Karpas-422 (cell line): ENCODE results near the gene AK8. TPM values are rescaled to one million over a fixed set of nuclear protein-coding genes. Genes with fewer than 3 reads are reported as not detected.
"Not testable (repeated sequence)": the region's sequence is repeated elsewhere in the genome, so short reads cannot be mapped to it uniquely, and the experiment has no call there.

Experiments
- DNase-seq: peaks from one replicate; pipeline ENCODE4 v3.0.0-alpha.2; 2015
- H2AFZ ChIP-seq: fragments of 200-600 bp; sonication (generic); 2 replicates; pipeline ENCODE4 v1.6.1; 2014; ENCODE audit warnings: antibody characterized with exemption, low read length, mixed read lengths
- H3K27ac ChIP-seq: fragments of 200-600 bp; sonication (generic); 2 replicates; pipeline ENCODE4 v1.5.1; 2014; ENCODE audit warnings: mild to moderate bottlenecking, low read length, moderate library complexity
- H3K27me3 ChIP-seq: fragments of 200-600 bp; sonication (generic); 2 replicates; pipeline ENCODE4 v1.6.1; 2014; ENCODE audit warnings: low read length, mixed read lengths
- H3K36me3 ChIP-seq: fragments of 200-600 bp; sonication (generic); 2 replicates; pipeline ENCODE4 v1.6.1; 2014; ENCODE audit warnings: low read length, mixed read lengths; ENCODE audit not compliant: insufficient read depth
- H3K4me1 ChIP-seq: fragments of 200-600 bp; sonication (generic); 2 replicates; pipeline ENCODE4 v1.6.1; 2014; ENCODE audit warnings: mild to moderate bottlenecking, low read length, mixed read lengths
- H3K4me2 ChIP-seq: fragments of 200-600 bp; sonication (generic); 2 replicates; pipeline ENCODE4 v1.6.1; 2014; ENCODE audit warnings: low read length, low read depth, mild to moderate bottlenecking; ENCODE audit not compliant: poor library complexity, severe bottlenecking
- H3K4me3 ChIP-seq: fragments of 200-600 bp; sonication (generic); 2 replicates; pipeline ENCODE4 v1.5.1; 2014; ENCODE audit warnings: mild to moderate bottlenecking, antibody characterized with exemption, low read length, mixed read lengths
- H3K79me2 ChIP-seq: fragments of 200-600 bp; sonication (generic); 2 replicates; pipeline ENCODE4 v1.6.1; 2014; ENCODE audit warnings: mild to moderate bottlenecking, low read length, mixed read lengths
- H3K9ac ChIP-seq: fragments of 200-600 bp; sonication (generic); 2 replicates; pipeline ENCODE4 v1.6.0; 2014; ENCODE audit warnings: low read length
- H3K9me2 ChIP-seq: fragments of 200-600 bp; sonication (generic), shearing (Covaris generic); replicated peaks from 2 replicates; pipeline ENCODE4 v1.6.0; 2014; ENCODE audit warnings: mild to moderate bottlenecking, low read length, moderate library complexity; ENCODE audit not compliant: insufficient read depth
- H3K9me3 ChIP-seq: fragments of 300-700, 200-600 bp; sonication (generic); 2 replicates; pipeline ENCODE4 v1.6.1; 2014; ENCODE audit warnings: low read length, mixed read lengths
- H4K20me1 ChIP-seq: fragments of 200-600 bp; sonication (generic); 2 replicates; pipeline ENCODE4 v1.6.1; 2014; ENCODE audit warnings: mild to moderate bottlenecking, antibody characterized with exemption, low read length, low read depth; ENCODE audit not compliant: insufficient read depth
- total RNA-seq: library from RNA; depleted of rRNA; stranded (reverse); fragments of >200 nt; shearing (Covaris generic); gene quantifications from 2 replicates; pipeline ENCODE4 v1.2.3, GENCODE V29; 2014; ENCODE audit warnings: low replicate concordance

AK8 gene
- total RNA-seq, 1 experiment from 2014 or later = not detected

- Histone ChIP-seq H4K20me1 (0 out of 2 replicates have a peak, but pooled peaks cover 3% of the 10 kb centered on the region), H3K9me3 (no peaks in the 10 kb centered on the region), H3K4me2 (no peak overlapping the region), H3K9ac (no peak overlapping the region), H3K27ac (no peak overlapping the region), H3K27me3 (no peaks in the 10 kb centered on the region), H3K36me3 (no peaks in the 10 kb centered on the region), H3K79me2 (no peaks in the 10 kb centered on the region), H3K4me1 (no peaks in the 10 kb centered on the region), H3K4me3 (no peak overlapping the region), H3K9me2 (no peaks in the 10 kb centered on the region), H2AFZ (no peak overlapping the region)
- no peak for DNase-seq
These were observed 156.4 kb downstream of the AK8 start for GRCh38 chr9:132721661-132722060.

GRCh38 chr9:132718381-132718928 is 159.6 kb downstream of the AK8 start:
- not testable (repeated sequence) for H4K20me1 ChIP-seq, H3K9me3 ChIP-seq, H3K9me2 ChIP-seq, H3K4me2 ChIP-seq, DNase-seq, H3K79me2 ChIP-seq, H2AFZ ChIP-seq, H3K4me1 ChIP-seq, H3K27me3 ChIP-seq, H3K27ac ChIP-seq, H3K36me3 ChIP-seq, H3K9ac ChIP-seq, H3K4me3 ChIP-seq

- Histone ChIP-seq H4K20me1 (no peaks in the 10 kb centered on the region), H3K27me3 (no peaks in the 10 kb centered on the region), H3K27ac (no peak overlapping the region)
These were observed 160.6 kb downstream of the AK8 start for GRCh38 chr9:132717326-132717945.

GRCh38 chr9:132716007-132716406 is 162.1 kb downstream of the AK8 start:
- Histone ChIP-seq H3K79me2 (no peaks in the 10 kb centered on the region), H3K4me2 (no peak overlapping the region), H3K4me1 (no peaks in the 10 kb centered on the region), H3K36me3 (no peaks in the 10 kb centered on the region), H2AFZ (no peak overlapping the region), H3K9me3 (no peaks in the 10 kb centered on the region), H3K4me3 (no peak overlapping the region), H3K9me2 (no peaks in the 10 kb centered on the region), H3K9ac (no peak overlapping the region), H3K27me3 (no peaks in the 10 kb centered on the region), H4K20me1 (no peaks in the 10 kb centered on the region), H3K27ac (no peak overlapping the region)
- no peak for DNase-seq

More at GRCh38 chr9:132717326-132717945, 160.6 kb downstream of the AK8 start:
- Histone ChIP-seq H2AFZ (no peak overlapping the region), H3K79me2 (no peaks in the 10 kb centered on the region), H3K4me2 (no peak overlapping the region), H3K4me3 (no peak overlapping the region), H3K4me1 (no peaks in the 10 kb centered on the region), H3K9me2 (no peaks in the 10 kb centered on the region), H3K36me3 (no peaks in the 10 kb centered on the region), H3K9ac (no peak overlapping the region), H3K9me3 (no peaks in the 10 kb centered on the region)
- DNase-seq = no peak

- H3K36me3 ChIP-seq = no peaks in the 10 kb centered on the region
- no peak overlapping the region for H3K4me3 ChIP-seq
- H3K9ac ChIP-seq = no peak overlapping the region
- no peaks in the 10 kb centered on the region for H3K27me3 ChIP-seq
- no peak overlapping the region for H2AFZ ChIP-seq
- H3K79me2 ChIP-seq = no peaks in the 10 kb centered on the region
- no peaks in the 10 kb centered on the region for H3K9me2 ChIP-seq
- H3K4me2 ChIP-seq = no peak overlapping the region
- DNase-seq = no peak
- H3K4me1 ChIP-seq = no peaks in the 10 kb centered on the region
- H4K20me1 ChIP-seq = no peaks in the 10 kb centered on the region
- no peaks in the 10 kb centered on the region for H3K9me3 ChIP-seq
- H3K27ac ChIP-seq = no peak overlapping the region
These were observed 165.3 kb downstream of the AK8 start for GRCh38 chr9:132712753-132713152.

- H3K4me3 ChIP-seq = no peak overlapping the region
- no peaks in the 10 kb centered on the region for H3K4me1 ChIP-seq
- no peak for DNase-seq
- H3K9ac ChIP-seq = no peak overlapping the region
- no peaks in the 10 kb centered on the region for H3K9me2 ChIP-seq
- H3K36me3 ChIP-seq = no peaks in the 10 kb centered on the region
- no peaks in the 10 kb centered on the region for H3K9me3 ChIP-seq
- no peak overlapping the region for H2AFZ ChIP-seq
- H3K27me3 ChIP-seq = no peaks in the 10 kb centered on the region
- H3K27ac ChIP-seq = no peak overlapping the region
- no peaks in the 10 kb centered on the region for H4K20me1 ChIP-seq
- no peak overlapping the region for H3K4me2 ChIP-seq
- H3K79me2 ChIP-seq = no peaks in the 10 kb centered on the region
These were observed 166.2 kb downstream of the AK8 start for GRCh38 chr9:132711846-132712245.

- not testable (repeated sequence) for H3K9me3 ChIP-seq, H3K4me1 ChIP-seq, H3K9ac ChIP-seq, H3K4me2 ChIP-seq, H3K4me3 ChIP-seq, H3K36me3 ChIP-seq, H2AFZ ChIP-seq, H3K27me3 ChIP-seq, H3K79me2 ChIP-seq, H3K9me2 ChIP-seq, DNase-seq, H3K27ac ChIP-seq, H4K20me1 ChIP-seq
These were observed 166.9 kb downstream of the AK8 start for GRCh38 chr9:132711152-132711551.

GRCh38 chr9:132710333-132710732 is 167.8 kb downstream of the AK8 start:
- no peak overlapping the region for H2AFZ ChIP-seq
- H3K27ac ChIP-seq = no peak overlapping the region
- H4K20me1 ChIP-seq = no peaks in the 10 kb centered on the region
- no peak overlapping the region for H3K4me3 ChIP-seq
- H3K9me3 ChIP-seq = no peaks in the 10 kb centered on the region
- DNase-seq = no peak
- no peak overlapping the region for H3K9ac ChIP-seq
- no peak overlapping the region for H3K4me2 ChIP-seq
- no peaks in the 10 kb centered on the region for H3K36me3 ChIP-seq
- H3K4me1 ChIP-seq = no peaks in the 10 kb centered on the region
- H3K27me3 ChIP-seq = no peaks in the 10 kb centered on the region
- no peaks in the 10 kb centered on the region for H3K79me2 ChIP-seq
- H3K9me2 ChIP-seq = no peaks in the 10 kb centered on the region
